IPS-20b (cell line): ENCODE data around the gene MAP4K4.
"Not testable (repeated sequence)": the region's sequence is repeated elsewhere in the genome, so short reads cannot be mapped to it uniquely, and the experiment has no call there.

Source experiments
- H3K27ac ChIP-seq: one replicate; pipeline ENCODE4 v1.5.1; 2013; ENCODE audit warnings: low read length
- H3K27me3 ChIP-seq: 2 replicates; pipeline ENCODE4 v1.6.1; 2013; ENCODE audit warnings: mild to moderate bottlenecking, low read length, inconsistent platforms; ENCODE audit not compliant: insufficient read depth
- H3K36me3 ChIP-seq: 2 replicates; pipeline ENCODE4 v1.6.1; 2013; ENCODE audit warnings: low read depth, mild to moderate bottlenecking, inconsistent platforms, low read length, moderate library complexity; ENCODE audit not compliant: insufficient read depth
- H3K4me1 ChIP-seq: 2 replicates; pipeline ENCODE4 v1.6.1; 2013; ENCODE audit warnings: mild to moderate bottlenecking, control low read depth, inconsistent platforms, low read length, moderate library complexity; ENCODE audit not compliant: insufficient read depth
- H3K4me3 ChIP-seq: 2 replicates; pipeline ENCODE4 v1.5.1; 2013; ENCODE audit warnings: mild to moderate bottlenecking, low read length, inconsistent platforms
- H3K9ac ChIP-seq: 2 replicates; pipeline ENCODE4 v1.6.1; 2013; ENCODE audit warnings: low read depth, mild to moderate bottlenecking, inconsistent platforms, low read length, moderate library complexity
- H3K9me3 ChIP-seq: 2 replicates; pipeline ENCODE4 v1.6.1; 2013; ENCODE audit warnings: mild to moderate bottlenecking, low read depth, low read length, inconsistent platforms; ENCODE audit not compliant: insufficient read depth

The MAP4K4 gene

DNA sequence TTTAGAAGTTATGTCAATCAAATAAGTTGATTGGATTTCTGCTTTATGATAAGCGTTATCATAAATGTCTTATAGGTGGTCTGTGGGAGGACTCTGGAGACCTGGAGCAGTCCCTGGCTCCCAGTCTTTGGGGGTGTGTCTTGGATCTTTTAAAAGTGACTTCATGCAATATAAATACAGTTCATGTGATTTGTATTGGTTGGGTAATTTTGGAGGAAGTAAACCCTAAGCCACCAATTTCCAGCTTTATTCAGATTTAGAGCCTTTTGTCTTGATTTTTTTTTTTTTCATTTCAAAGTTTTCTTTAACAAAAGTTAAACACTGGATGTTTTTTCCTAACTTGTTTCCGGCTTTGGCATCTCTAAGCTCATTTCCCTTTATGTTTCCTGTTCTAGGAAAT lies 68.8 kb downstream of the MAP4K4 start:
- Histone ChIP-seq H3K27ac (no peak overlapping the region), H3K9me3 (no peaks in the 10 kb centered on the region), H3K27me3 (no peaks in the 10 kb centered on the region), H3K4me3 (no peak overlapping the region), H3K4me1 (peaks cover 74% of the 10 kb centered on the region), H3K9ac (no peak overlapping the region), H3K36me3 (no peaks in the 10 kb centered on the region)

DNA sequence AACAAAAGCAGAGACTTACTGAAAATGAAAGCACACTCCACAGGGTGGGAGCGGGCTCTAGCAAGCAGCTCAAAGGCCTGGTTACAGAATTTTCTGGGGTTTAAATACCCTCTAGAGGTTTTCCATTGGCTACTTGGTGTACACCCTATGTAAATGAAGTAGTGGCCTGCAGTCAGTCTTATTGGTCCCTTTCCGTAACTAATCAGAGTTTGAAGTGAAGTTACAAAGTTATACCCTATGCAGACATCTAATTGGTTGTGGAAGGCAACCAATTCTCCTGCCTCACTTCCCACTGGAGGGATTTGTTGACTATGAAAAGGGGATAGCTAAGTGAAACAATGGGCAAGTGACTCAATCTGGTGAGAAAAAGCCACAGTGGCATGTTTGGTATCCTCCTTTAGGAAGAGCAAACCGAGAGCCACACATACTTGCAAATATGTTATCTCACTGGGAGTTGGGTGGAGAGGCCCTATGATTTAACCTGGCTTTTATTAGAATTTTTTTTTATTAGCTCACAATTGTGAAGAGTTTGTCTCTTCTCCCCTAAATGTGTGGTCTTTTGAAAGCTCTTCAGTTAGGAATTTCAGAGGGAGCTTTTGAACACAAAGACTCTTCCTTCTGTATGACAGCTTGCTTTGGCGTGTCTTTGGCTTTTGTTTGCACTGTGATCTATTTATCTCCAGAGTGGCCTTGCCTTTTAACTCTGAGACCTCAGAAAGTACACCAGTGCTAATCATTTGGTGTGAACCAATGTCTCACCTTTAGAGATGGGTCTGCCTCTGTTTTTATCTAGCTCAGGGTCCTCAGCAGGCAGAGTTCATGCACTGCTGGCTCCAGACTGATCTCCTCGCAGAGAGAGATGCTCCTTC lies 69.6 kb downstream of the MAP4K4 start:
- Histone ChIP-seq H3K4me3 (peak overlapping the region; percentile 3; the same call in 1 of the 2 replicates), H3K27me3 (no peaks in the 10 kb centered on the region), H3K9ac (no peak overlapping the region; the same call in 1 of the 2 replicates), H3K27ac (no peak overlapping the region), H3K36me3 (no peaks in the 10 kb centered on the region), H3K9me3 (no peaks in the 10 kb centered on the region), H3K4me1 (peaks cover 76% of the 10 kb centered on the region)

DNA sequence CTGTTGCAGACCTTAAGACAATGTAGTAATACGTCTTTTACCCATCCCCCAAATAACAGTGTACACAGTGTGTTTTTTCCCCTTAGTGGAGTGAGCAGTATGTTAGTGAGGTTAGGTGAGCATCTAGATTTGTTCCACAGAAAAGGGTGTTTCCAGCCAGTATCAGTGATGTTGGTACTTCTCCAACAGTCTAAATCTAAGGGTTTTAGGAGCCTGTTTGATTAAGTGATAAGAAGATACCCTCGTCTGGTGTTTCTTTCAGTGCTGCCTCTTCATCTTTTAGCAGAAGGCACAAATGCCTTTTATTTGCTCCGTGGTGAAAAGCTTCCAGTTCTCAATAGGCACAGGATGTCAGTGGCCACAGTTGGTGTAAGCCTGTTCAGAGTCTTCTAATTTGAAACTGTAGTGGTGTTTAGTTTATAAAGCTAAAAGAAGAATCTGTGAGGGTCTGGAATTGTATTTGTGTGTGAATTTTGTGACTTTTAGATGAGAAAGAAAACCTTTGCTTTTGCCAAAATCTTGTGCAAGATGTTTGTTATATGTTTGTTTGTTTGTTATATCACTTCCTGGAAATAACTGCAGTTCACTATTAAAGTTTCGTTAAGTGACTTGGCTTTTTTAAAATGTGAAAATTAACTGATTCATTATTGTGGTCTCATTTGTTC lies 71.2 kb downstream of the MAP4K4 start:
- Histone ChIP-seq H3K4me1 (peaks cover 74% of the 10 kb centered on the region), H3K27me3 (no peaks in the 10 kb centered on the region), H3K4me3 (no peak overlapping the region), H3K9me3 (no peaks in the 10 kb centered on the region), H3K27ac (no peak overlapping the region), H3K36me3 (no peaks in the 10 kb centered on the region), H3K9ac (no peak overlapping the region)

DNA sequence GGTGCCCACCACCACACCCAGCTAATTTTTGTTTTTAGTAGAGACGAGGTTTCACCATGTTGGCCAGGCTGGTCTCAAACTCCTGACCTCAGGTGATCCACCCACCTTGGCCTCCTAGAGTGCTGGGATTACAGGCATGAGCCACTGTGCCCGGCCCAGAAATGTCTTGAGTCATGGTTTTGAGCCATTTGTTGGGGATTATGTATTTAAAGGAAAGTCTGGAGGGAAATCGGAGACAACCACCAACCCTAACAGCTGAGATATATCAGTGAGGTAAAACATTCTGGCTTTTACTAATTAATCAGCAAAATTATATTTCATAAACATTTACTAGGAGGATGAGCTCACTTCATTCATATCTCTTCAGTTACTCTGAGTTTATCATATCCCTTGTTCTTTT lies 72.2 kb downstream of the MAP4K4 start:
- H3K4me3 ChIP-seq, H3K9ac ChIP-seq, H3K9me3 ChIP-seq, H3K36me3 ChIP-seq, H3K27me3 ChIP-seq, H3K27ac ChIP-seq: not testable (repeated sequence)
- peaks cover 69% of the 10 kb centered on the region for H3K4me1 ChIP-seq

DNA sequence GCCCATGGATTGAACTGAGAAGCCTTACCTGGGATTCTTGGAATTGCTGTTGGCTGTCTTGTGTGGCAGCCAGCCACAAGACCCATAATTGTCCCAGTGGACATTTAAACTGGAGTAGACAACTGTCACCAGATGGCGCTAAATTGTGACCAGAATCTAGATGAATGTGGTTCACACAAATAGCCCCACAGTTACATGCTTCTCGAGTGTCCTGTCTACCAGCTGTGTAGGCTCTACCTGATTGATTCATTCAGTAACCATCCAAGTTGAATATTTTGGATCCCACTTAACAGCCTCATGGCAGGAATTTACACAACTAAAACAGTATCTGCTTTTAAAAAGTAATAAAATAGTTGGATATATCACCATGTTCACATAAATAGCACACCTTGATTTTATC lies 73.2 kb downstream of the MAP4K4 start:
- no peaks in the 10 kb centered on the region for H3K27me3 ChIP-seq
- no peak overlapping the region for H3K4me3 ChIP-seq
- no peaks in the 10 kb centered on the region for H3K36me3 ChIP-seq
- H3K4me1 ChIP-seq, result peaks cover 75% of the 10 kb centered on the region
- H3K9me3 ChIP-seq, result no peaks in the 10 kb centered on the region
- no peak overlapping the region for H3K9ac ChIP-seq
- no peak overlapping the region for H3K27ac ChIP-seq

DNA sequence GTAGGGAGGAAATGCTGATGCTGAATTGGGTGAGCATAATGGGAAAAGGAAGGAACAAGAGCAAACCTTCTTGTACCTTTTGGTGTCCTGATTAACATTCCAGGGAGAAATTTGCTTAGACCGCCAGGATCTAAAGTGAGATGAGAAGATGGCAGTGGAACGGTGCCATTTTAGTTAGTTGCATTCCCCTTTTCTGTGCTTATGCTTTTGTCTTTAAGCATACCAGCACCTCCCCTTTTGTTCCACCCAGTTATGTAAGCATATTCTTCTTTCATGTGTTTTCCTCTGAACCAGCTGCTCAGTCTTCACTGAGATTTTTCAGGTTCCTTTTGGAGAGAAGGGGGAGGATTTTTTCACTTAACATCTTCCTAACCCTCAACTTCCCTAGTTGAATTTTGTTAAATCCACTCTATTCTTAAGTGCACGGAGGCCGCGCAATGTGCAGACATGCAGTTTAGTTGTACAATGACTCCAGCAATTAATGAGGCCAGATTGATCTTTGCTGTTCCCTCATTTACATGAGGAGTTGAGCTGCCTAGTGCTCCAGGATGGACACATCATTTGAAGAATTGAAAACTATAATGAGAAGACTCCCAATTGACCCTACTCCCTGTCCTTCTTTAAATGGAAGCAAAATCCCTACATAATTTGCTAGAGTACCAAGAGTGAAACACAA lies 73.9 kb downstream of the MAP4K4 start:
- H3K9ac ChIP-seq, result no peak overlapping the region
- H3K27me3 ChIP-seq, result no peaks in the 10 kb centered on the region
- no peaks in the 10 kb centered on the region for H3K9me3 ChIP-seq
- peaks cover 72% of the 10 kb centered on the region for H3K4me1 ChIP-seq
- H3K4me3 ChIP-seq, result no peak overlapping the region
- H3K27ac ChIP-seq, result no peak overlapping the region
- no peaks in the 10 kb centered on the region for H3K36me3 ChIP-seq

DNA sequence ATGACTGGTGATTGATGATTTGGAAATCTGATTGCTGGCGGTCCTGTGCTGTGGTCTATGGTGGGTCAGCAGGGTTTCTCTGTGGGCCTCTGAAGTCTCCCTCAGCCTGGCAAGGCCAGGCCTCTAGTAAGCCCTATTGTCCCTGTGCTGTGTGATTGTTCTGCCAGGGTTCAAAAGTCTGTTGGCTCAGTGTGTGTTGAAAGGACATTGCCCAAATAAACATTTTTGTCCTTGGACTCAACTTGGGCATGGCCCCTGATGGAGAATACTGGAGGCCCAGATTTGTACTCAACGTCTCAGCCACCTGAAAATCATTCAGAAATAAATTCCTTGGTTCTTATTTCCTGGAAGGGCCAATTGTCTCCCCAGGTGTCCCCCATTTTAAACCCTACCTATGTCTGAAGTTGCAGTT lies 74.4 kb downstream of the MAP4K4 start:
- Histone ChIP-seq H3K27ac (no peak overlapping the region), H3K9me3 (no peaks in the 10 kb centered on the region), H3K4me3 (no peak overlapping the region), H3K9ac (no peak overlapping the region), H3K27me3 (no peaks in the 10 kb centered on the region), H3K4me1 (peaks cover 67% of the 10 kb centered on the region), H3K36me3 (no peaks in the 10 kb centered on the region)

DNA sequence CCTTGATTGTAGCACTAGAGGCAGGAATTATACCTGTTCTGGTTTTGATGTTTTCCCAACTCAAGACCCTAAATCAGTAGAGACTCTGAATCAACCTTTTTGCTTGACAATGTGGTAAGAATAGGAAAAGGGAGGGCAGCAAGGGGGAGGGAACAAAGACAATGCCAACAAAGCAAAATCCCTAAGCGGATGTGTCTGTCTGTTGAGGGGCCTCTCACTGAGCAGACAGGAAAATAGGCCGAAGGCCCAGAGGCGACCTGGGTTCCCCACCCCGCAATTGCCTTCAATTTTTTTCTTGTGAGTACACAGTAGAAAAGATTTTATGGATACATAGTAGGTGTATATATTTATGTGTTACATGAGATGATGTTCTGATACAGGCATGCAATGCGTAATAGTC lies 75.6 kb downstream of the MAP4K4 start:
- H3K36me3 ChIP-seq, result no peaks in the 10 kb centered on the region
- peak overlapping the region; percentile 15 for H3K27ac ChIP-seq
- H3K27me3 ChIP-seq, result no peaks in the 10 kb centered on the region
- H3K9ac ChIP-seq, result 0 out of 2 replicates have a peak overlapping the region, but pooled peaks have one; percentile 22
- no peaks in the 10 kb centered on the region for H3K9me3 ChIP-seq
- peak overlapping the region; percentile 36; the same call in 1 of the 2 replicates for H3K4me3 ChIP-seq
- peaks cover 65% of the 10 kb centered on the region for H3K4me1 ChIP-seq

DNA sequence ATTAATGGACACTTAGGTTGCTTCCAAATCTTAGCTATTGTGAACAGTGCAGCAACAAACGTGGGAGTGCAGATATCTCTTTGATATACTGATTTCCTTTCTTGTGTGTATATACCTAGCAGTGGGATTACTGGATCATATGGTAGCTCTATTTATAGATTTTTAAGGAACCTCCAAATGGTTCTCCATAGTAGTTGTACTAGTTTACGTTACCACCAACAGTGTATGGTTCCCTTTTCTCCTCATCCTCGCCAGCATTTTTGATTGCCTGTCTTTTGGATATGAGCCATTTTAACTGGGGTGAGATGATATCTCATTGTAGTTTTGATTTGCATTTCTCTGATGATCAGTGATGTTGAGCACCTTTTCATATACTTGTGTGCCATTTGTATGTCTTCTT lies 76.5 kb downstream of the MAP4K4 start:
- H3K27me3 ChIP-seq, H3K9ac ChIP-seq, H3K4me3 ChIP-seq, H3K9me3 ChIP-seq, H3K36me3 ChIP-seq: not testable (repeated sequence)
- H3K4me1 ChIP-seq, result peaks cover 64% of the 10 kb centered on the region
- H3K27ac ChIP-seq, result peak overlapping the region; percentile 11

DNA sequence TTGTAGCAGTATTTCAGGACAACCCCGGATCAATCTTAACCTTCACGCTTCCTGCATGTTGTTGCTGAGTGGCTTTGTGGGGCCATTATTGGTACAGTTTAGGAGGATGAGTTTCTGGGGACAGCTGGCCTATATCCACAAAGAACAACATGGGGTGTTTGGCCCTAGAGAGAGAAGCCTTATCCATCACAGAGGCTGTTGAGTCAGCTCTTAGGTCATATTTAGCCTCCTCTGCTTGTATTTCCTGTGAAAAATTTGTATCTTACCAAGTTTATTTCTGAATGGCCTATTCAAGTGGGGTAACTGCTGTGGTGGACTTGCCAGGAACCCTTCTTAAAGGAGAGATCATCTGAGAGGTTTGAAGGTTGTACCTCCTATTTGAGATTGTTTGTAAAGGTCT lies 77.6 kb downstream of the MAP4K4 start:
- H3K4me1 ChIP-seq, result peaks cover 68% of the 10 kb centered on the region
- H3K36me3 ChIP-seq, result no peaks in the 10 kb centered on the region
- H3K9ac ChIP-seq, result no peak overlapping the region
- no peak overlapping the region for H3K27ac ChIP-seq
- H3K4me3 ChIP-seq, result no peak overlapping the region
- H3K27me3 ChIP-seq, result no peaks in the 10 kb centered on the region
- no peaks in the 10 kb centered on the region for H3K9me3 ChIP-seq

DNA sequence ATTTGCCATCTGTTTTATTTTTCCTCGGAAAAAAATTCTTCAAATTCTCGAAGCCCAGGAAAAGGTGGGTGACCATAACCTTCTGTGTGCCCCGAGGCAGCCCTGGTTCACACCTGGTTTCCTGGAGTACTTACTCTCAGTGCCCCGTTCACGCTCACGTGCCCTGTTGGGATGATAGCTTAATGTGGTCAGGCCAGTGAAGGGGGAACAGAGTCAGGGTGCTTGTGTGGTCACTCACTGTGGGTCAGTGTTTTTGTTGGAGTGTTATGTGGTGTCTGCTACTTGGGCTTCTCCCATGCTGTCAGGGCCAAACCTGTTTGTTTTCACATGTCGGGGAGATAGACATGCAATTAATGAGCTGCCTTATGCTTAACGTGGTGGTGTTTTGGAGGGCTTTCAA lies 78.1 kb downstream of the MAP4K4 start:
- Histone ChIP-seq H3K9ac (no peak overlapping the region), H3K4me3 (no peak overlapping the region), H3K9me3 (no peaks in the 10 kb centered on the region), H3K27ac (peak overlapping the region; percentile 20), H3K27me3 (no peaks in the 10 kb centered on the region), H3K4me1 (peaks cover 73% of the 10 kb centered on the region), H3K36me3 (no peaks in the 10 kb centered on the region)
